Pulmonary artery endothelial cell (primary cell): ENCODE measurements around the gene PLAGL1. TPM values are rescaled to one million over a fixed set of nuclear protein-coding genes. Genes with fewer than 3 reads are reported as not detected.

Experiments
- DNase-seq: peaks from one replicate; pipeline ENCODE4 v3.0.0-alpha.2; 2011; ENCODE audit warnings: low read depth, low spot score
- total RNA-seq: library from RNA; depleted of rRNA; stranded (reverse); fragments of >200 nt; gene quantifications from 2 replicates; pipeline ENCODE4 v1.2.3, GENCODE V29; 2014

The PLAGL1 gene
- total RNA-seq, 1 donor from 2014 or later, result 8.8 TPM

GRCh38 chr6:143966312-143966711, 41.7 kb downstream of the PLAGL1 start:
- no peak for DNase-seq

DNA sequence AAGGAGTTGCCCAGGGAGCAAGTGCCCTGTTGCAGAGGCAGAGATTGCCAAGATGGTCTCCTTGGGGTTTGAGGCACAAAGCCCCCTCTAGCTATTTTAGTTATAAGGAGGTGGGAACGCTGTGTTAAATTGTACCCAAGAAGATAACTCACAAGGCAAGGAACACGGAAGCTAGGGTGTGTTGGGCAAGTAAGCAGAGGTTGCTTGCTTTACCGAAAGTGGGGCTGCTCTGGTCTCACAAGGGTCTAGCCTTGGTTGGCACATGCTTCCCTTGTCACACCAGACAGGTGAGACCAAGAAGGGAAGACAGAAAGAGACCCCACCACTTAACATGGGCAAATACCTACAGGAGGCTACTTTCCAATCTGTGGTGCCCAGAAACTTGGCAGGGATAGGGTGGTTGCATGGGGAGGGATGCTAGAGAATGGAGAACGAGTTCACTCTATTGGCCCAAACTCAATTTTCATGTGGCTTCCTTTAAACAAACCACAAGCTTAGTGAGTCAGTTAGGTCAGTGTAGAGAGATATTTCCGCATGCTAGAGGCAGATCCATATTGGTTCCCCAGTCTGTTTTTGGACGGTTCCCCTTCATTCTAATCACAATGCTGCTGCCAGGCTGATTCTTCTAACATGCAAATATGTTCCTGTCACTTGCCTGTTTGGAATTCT, 42.4 kb downstream of the PLAGL1 start:
- DNase-seq, result no peak

GRCh38 chr6:143964674-143965081, 43.4 kb downstream of the PLAGL1 start:
- no peak for DNase-seq

DNA sequence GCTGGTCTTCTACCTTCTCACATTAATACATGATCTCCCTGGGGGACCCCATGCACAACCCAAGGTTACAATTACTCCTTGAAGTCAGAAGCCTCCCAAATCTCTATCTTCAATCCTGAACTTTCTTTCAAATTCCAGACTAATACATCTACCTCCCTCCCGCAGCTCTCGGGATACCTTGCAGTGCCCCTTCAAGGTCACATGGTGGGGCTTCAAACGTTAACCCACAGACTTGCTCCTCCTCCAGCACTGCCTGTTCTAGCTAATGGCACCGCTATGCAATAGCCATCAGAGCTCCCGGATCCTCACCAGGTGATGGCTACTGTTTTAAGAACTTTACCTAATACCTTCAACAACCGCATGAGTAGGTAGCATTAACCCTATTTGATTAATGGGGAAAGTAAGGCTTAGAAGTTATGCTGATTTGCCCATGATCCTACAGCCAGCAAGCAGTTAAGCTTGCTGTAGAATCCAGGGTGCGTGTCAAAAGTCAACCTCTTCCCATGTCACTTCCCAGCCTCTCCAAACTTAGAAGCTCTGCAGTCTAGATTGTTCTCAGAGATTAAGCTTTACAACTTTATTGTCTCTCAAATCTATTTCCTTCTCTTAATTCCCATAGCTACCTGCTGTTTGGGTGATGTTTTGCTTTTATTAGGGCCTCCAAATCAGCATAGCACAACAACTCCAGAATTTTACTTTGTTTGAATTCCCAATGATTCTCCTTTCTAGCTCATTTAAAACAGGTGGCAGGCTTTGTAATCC, 44.7 kb downstream of the PLAGL1 start:
- DNase-seq, result no peak

- no peak for DNase-seq
These were observed 45.9 kb downstream of the PLAGL1 start for GRCh38 chr6:143961886-143962878.

DNA sequence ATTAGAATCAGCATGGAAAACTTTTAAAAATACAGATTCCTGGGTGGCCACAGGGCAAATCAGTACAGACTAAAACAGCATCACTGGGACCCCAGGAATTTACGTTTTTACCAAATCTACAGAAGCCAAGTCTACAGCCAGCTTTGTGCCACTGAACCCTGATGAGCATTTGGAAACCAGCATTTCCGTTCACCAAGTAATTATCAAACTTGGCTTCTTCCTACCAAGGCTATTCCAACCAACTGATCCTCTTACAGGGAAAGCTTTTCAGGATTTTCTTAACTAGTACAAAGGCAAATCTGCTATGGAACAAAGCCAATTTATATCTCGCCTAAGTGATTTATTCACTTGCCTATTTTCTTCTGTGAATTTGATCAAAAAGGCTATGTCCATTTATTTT, 47.0 kb downstream of the PLAGL1 start:
- DNase-seq, result no peak

DNA sequence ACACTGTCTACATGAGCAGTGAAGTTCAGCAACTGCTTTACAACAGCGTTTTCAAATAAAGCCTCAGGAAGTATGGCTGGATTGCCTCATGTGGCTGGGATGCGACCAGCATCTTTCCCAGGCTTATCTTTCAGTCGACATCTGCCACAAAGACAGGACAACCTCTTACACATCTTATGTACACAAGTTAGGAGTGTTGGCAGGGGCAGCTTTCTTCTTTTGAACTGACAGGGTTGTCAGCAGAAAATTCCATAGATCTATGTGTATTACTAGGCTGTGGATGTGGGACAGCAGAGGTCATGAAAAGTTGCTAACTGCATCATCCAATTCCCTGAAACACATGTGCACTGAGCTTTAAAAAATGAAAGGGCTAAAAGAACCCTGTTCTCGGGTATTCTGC, 48.1 kb downstream of the PLAGL1 start:
- DNase-seq, result no peak

- no peak for DNase-seq
These were observed 49.1 kb downstream of the PLAGL1 start for GRCh38 chr6:143958839-143959399.

DNA sequence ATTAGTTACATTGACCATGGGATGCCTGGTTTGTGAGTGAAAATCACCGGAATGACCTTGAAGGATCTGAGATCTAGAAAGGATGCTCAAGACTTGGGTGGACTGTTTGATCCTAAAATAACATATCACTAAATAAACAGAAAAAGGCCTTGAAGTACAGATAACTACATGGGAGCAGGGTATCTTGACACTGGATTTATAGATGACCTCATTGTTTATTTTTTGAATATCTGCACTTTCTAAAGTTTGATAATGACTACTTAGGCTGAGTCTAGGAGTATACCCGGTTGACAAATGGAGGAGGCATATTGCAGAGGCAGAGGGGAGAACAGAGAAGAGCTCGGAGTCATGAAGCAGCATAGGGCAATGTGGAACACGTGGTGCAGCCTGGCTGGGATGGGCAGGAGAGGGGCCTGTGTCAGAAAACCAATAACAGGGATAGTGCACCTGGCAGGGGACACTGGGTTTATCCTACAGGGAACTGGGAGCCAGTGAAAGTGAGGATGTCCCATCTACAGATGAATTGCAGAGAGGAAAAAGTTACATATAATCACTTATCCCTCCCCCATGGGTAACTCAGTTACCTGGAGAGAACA, 50.3 kb downstream of the PLAGL1 start:
- no peak for DNase-seq

GRCh38 chr6:143955971-143956370, 52.1 kb downstream of the PLAGL1 start:
- no peak for DNase-seq

GRCh38 chr6:143953922-143954321, 54.1 kb downstream of the PLAGL1 start:
- no peak for DNase-seq

- DNase-seq, result no peak
These were observed 54.9 kb downstream of the PLAGL1 start for GRCh38 chr6:143952947-143953701.

- no peak for DNase-seq
These were observed 55.8 kb downstream of the PLAGL1 start for GRCh38 chr6:143952060-143952778.

GRCh38 chr6:143950875-143951274, 57.2 kb downstream of the PLAGL1 start:
- no peak for DNase-seq

DNA sequence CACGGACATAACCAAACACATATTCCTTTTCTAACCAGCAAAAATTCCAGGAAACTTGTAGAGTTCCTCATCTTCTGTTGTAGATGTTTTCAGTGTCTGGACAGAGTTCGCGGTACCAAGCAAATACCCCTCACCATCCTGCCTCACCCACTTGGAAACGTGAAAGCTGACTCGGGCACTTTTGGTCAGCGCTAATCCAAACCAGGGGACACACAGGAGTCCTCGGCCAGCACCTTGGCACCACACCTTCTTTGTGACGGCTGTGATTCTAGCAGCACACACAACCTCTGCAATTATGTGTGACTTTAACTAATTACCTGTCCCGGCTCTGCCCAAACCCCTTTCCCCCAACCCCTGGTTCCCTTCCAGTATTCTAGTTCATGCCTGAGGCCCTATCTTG, 58.1 kb downstream of the PLAGL1 start:
- no peak for DNase-seq

DNA sequence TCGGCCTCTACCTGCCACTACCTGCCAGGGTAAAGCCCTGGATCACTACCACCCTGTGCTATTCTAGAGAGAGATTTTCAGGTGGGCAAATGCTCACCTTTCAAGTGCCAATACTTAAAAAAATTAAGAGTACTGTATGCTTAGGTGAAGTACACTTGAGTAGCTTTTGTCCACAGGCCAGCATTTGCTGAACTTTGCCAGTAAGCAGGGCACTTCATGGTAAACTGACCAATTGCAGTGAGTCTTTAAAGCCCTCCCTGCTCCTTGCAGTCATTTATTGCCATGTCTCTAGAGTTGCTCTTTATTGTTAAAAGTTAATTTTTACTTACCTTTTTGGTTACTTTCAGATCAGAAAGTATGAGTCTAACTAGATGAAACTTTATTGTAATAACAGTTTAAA, 58.5 kb downstream of the PLAGL1 start:
- DNase-seq, result no peak

- no peak for DNase-seq
These were observed 59.9 kb downstream of the PLAGL1 start for GRCh38 chr6:143948208-143948607.

DNA sequence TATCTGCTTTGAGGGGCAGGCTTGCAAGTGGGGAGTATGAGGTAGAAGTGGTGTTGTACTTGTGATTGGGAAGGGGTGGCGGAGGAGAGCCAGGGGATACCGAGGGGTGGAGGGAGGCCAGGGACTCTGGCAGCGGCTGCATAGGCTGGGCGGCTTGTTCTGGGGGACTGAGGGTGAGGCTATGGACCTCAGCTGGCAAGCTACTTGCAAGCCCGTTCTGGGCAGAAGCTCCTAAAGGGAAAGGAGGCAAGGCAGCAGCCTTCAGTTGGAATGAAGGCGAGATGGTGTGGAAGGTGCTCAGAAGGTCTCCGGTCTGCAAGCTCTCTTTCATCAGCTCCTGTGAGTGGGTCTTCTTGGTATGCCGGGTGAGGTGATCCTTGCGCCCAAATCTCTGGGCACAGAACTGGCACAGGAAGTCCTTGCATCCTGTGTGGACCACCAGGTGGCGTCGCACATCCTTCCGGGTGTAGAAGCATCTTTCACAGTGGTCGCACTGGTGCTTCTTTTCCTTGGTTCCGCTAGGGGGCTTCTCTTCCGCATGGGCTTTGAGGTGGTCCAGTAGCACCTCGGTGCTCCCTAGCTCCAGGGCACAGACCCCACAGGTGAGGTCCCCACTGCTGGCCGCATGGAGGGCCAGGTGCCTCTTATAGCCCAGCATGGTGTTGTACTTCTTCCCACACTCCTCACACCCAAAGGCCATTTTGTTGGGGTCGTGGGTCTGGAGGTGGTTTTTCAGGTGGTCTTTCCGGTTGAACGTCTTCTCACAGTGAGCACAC, 66.0 kb downstream of the PLAGL1 start:
- no peak for DNase-seq

DNA sequence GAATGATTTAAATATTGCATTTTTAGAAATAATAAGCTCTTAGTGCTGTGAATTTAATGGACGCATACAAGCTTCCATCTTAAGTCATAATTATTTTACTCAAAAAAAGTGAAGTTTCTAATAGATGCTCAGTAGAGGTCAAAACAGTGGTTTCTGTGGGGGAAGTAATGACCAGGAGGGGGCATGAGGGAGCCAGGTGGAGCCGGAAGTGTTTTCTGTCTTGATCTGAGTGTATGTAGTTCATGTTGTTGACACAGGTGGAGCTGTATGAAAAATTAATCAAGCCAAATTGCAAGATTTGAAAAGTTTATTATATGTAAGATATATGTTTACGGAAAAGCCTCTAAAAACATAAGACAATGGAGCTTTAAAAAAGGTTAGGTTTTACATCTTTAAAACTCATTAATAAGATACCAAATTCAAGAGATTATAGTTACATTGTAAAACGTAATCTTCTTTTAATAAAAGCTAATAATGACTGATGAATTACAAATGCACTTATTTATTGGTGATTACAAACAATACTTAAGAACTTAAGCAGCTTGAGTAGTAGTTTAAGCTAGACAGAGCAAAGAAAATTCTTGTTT, 68.0 kb downstream of the PLAGL1 start:
- no peak for DNase-seq
